A673 (cell line): ENCODE measurements around the gene TAF11L14. TPM values are rescaled to one million over a fixed set of nuclear protein-coding genes. Genes with fewer than 3 reads are reported as not detected.

Experiments used
- BruUV-seq: library from RNA; stranded (reverse); fragments of 400-500 nt; replicated peaks from 2 replicates; lab custom pipeline; 2021; lab: Mats Ljungman, UMichigan
- CTCF ChIA-PET: fragments of 300-600 bp; sonication (Branson Sonifier 250); formaldehyde crosslinking; loops from one replicate; lab custom pipeline; 2022; ENCODE audit warnings: antibody characterized with exemption; lab: Charles Lee
- POLR2A ChIA-PET: fragments of 300-600 bp; sonication (Branson Sonifier 250); formaldehyde crosslinking; loops from one replicate; lab custom pipeline; 2022; ENCODE audit warnings: antibody characterized with exemption; ENCODE audit not compliant: low non-redundant PET; lab: Charles Lee
- DNase-seq: peaks from one replicate; pipeline ENCODE4 v3.0.0-alpha.2; 2015; ENCODE audit warnings: low spot score
- H3K27ac ChIP-seq: fragments of 200-600 bp; sonication (generic); 2 replicates; pipeline ENCODE4 v1.5.1; 2016; ENCODE audit warnings: mixed run types, low read depth, mild to moderate bottlenecking, mixed read lengths, antibody characterized with exemption, low read length; ENCODE audit not compliant: poor library complexity, severe bottlenecking
- H3K27me3 ChIP-seq: fragments of 200-600 bp; sonication (generic); replicated peaks from 2 replicates; pipeline ENCODE4 v1.6.1; 2017; ENCODE audit warnings: mixed run types, low read depth, mild to moderate bottlenecking, mixed read lengths, antibody characterized with exemption, low read length; ENCODE audit not compliant: insufficient read depth, poor library complexity
- H3K36me3 ChIP-seq: fragments of 200-600 bp; sonication (generic); 2 replicates; pipeline ENCODE4 v1.6.1; 2016; ENCODE audit warnings: mixed run types, mild to moderate bottlenecking, mixed read lengths, antibody characterized with exemption, low read length; ENCODE audit not compliant: insufficient read depth, poor library complexity, severe bottlenecking
- H3K4me1 ChIP-seq: fragments of 200-600 bp; sonication (generic); 2 replicates; pipeline ENCODE4 v1.6.1; 2017; ENCODE audit warnings: mixed run types, mild to moderate bottlenecking, mixed read lengths, antibody characterized with exemption, low read length; ENCODE audit not compliant: insufficient read depth, poor library complexity, severe bottlenecking
- H3K4me3 ChIP-seq: fragments of 200-600 bp; sonication (generic); 2 replicates; pipeline ENCODE4 v1.5.1; 2016; ENCODE audit warnings: low read depth, mixed run types, mild to moderate bottlenecking, mixed read lengths, low read length; ENCODE audit not compliant: poor library complexity, severe bottlenecking
- H3K9me3 ChIP-seq: fragments of 200-600 bp; sonication (generic); 2 replicates; pipeline ENCODE4 v1.6.1; 2016; ENCODE audit warnings: mixed run types, low read depth, mild to moderate bottlenecking, mixed read lengths, antibody characterized with exemption, low read length; ENCODE audit not compliant: poor library complexity, severe bottlenecking
- EZH2 ChIP-seq: fragments of 200-600 bp; sonication (generic); IDR thresholded peaks from 2 replicates; pipeline ENCODE4 v1.6.1; 2017; ENCODE audit warnings: borderline replicate concordance, low read depth, mild to moderate bottlenecking, mixed read lengths, antibody characterized with exemption, low read length; ENCODE audit not compliant: poor library complexity, severe bottlenecking
- intact Hi-C: fragments of 100-400 bp; cut with micrococcal nuclease; formaldehyde crosslinking; loops from one replicate; pipeline ENCODE4 v1.10.0; 2022; ENCODE audit not compliant: unreplicated experiment
- total RNA-seq: library from RNA; stranded (reverse); gene quantifications from 2 replicates; pipeline ENCODE4 v1.2.3, GENCODE V29; 2021
- TF ChIP-seq, protein P1 (sequence below): fragments of 300-800, 200-600 bp; sonication (generic); conservative IDR thresholded peaks from 2 replicates; pipeline ENCODE4 v1.5.1; 2017; ENCODE audit warnings: low read depth, mild to moderate bottlenecking, antibody characterized with exemption, low read length, moderate library complexity, mixed read lengths

TAF11L14 gene
- total RNA-seq, 1 experiment from 2014 or later: not detected

DNA sequence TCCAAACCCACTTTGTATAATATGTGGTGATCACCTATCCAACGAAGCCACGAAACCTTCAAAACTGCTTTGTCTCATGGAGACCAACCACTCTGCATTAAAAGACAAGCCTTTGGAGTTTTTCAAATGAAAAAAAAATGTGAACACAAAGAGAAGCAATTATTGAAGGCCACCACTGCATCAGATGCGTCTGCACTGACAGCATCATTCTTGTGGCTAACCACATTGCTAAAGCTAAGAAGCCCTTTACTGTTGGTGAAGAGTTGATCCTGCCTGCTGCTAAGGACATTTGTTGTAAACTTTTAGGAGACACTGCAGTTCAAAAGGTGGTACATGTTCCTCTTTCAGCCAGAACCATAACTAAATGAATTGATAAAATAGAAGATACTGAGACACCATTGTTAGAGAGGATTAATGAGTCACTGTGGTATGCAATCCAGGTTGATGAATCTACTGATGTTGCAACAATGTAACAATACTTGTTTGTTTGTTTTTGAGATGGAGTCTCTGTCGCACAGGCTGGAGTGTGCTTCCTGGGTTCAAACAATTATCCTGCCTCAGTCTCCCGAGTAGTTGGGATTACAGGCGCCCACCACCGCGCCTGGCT is 45.4 kb downstream of the TAF11L14 start:
- no peaks in the 10 kb centered on the region for H3K36me3 ChIP-seq
- TF ChIP-seq EZH2: no peak
- ChIA-PET CTCF (no interaction called here), POLR2A (no interaction called here)
- no peak for DNase-seq
- no peaks in the 10 kb centered on the region for H3K4me1 ChIP-seq
- no peaks in the 10 kb centered on the region for H3K27me3 ChIP-seq
- H3K27ac ChIP-seq: no peak overlapping the region
- intact Hi-C loops: no loop called here
- no TSS peak for BruUV-seq
- no peak overlapping the region for H3K4me3 ChIP-seq
- H3K9me3 ChIP-seq: no peaks in the 10 kb centered on the region

DNA sequence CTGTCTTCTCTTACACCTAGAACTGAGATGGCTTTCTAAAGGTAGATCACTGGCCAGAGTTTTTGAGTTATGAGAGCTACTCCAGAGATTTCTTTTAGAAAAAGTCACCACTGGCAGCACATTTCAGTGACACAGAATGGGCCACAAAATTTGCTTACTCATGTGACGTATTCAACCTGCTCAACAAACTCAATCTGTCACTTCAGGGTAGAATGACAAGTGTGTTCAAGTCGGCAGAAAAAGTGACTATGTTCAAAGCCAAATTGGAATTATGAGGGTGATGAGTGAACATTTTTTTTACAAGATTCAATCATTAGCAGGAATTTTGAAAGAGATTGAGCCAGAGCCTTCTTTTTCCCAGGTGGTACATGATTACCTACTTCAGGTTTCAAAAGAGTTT is 46.5 kb downstream of the TAF11L14 start:
- TF ChIP-seq EZH2: no peak
- TF ChIP-seq, protein P1, sequence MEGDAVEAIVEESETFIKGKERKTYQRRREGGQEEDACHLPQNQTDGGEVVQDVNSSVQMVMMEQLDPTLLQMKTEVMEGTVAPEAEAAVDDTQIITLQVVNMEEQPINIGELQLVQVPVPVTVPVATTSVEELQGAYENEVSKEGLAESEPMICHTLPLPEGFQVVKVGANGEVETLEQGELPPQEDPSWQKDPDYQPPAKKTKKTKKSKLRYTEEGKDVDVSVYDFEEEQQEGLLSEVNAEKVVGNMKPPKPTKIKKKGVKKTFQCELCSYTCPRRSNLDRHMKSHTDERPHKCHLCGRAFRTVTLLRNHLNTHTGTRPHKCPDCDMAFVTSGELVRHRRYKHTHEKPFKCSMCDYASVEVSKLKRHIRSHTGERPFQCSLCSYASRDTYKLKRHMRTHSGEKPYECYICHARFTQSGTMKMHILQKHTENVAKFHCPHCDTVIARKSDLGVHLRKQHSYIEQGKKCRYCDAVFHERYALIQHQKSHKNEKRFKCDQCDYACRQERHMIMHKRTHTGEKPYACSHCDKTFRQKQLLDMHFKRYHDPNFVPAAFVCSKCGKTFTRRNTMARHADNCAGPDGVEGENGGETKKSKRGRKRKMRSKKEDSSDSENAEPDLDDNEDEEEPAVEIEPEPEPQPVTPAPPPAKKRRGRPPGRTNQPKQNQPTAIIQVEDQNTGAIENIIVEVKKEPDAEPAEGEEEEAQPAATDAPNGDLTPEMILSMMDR: no peak
- Histone ChIP-seq H3K27me3 (no peaks in the 10 kb centered on the region), H3K36me3 (no peaks in the 10 kb centered on the region), H3K4me3 (no peak overlapping the region), H3K4me1 (no peaks in the 10 kb centered on the region), H3K27ac (no peak overlapping the region), H3K9me3 (no peaks in the 10 kb centered on the region)
- no peak for DNase-seq
- CTCF ChIA-PET: no interaction called here
- no TSS peak for BruUV-seq
- intact Hi-C loops: no loop called here
- POLR2A ChIA-PET: no interaction called here

Other genes starting within 250 kb of the TAF11L14 start
- gene TAF11L2, start 136.2 kb upstream of the TAF11L14 start, total RNA-seq: not detected in 2 replicates
- gene TAF11L3, start 116.1 kb upstream of the TAF11L14 start, total RNA-seq: not detected in 2 replicates
- gene TAF11L4, start 112.7 kb upstream of the TAF11L14 start, total RNA-seq: not detected in 2 replicates
- gene TAF11L5, start 109.2 kb upstream of the TAF11L14 start, total RNA-seq: 1.4 and 1.7 TPM in 2 replicates
- not detected in 2 replicates for gene TAF11L6, start 105.8 kb upstream of the TAF11L14 start, total RNA-seq
- gene TAF11L7, start 48.7 kb upstream of the TAF11L14 start, total RNA-seq: not detected in 2 replicates
- not detected in 2 replicates for gene TAF11L8, start 43.5 kb upstream of the TAF11L14 start, total RNA-seq
- gene TAF11L9, start 40.1 kb upstream of the TAF11L14 start, total RNA-seq: not detected in 2 replicates
- 1.4 and 1.7 TPM in 2 replicates for gene TAF11L10, start 36.6 kb upstream of the TAF11L14 start, total RNA-seq
- 0.64 and 0.85 TPM in 2 replicates for gene TAF11L11, start 30.3 kb upstream of the TAF11L14 start, total RNA-seq
- not detected in 2 replicates for gene TAF11L12, start 24.1 kb upstream of the TAF11L14 start, total RNA-seq
- not detected in 2 replicates for gene TAF11L13, start 2.4 kb upstream of the TAF11L14 start, total RNA-seq